Measurements from ENCODE around the gene UIMC1.
A peak's percentile ranks its signal among the peaks of the same experiment; 100 is the strongest.

UIMC1 gene

GRCh38 chr5:177005619-177006264, 837 bp downstream of the UIMC1 start:
- ChIA-PET CTCF (interaction anchor here (0.5 to 1.4 kb wide), 3 partner anchors 23 to 91 kb away, joined by 3 read pairs; no protein-coding TSS in a partner anchor), POLR2A (interaction anchor here (0.5 to 2.4 kb wide), 5 partner anchors 8 to 20 kb away, joined by 3 to 8 read pairs (median 6); partner anchors contain the start of gene ZNF346)
- Histone ChIP-seq H3K9me3 (ENCODE audit: control insufficient read depth, insufficient read depth, low read depth, low read length) (no peaks in the 10 kb centered on the region), H3K36me3 (ENCODE audit: control insufficient read depth in 2 of 2, insufficient read depth in 1 of 2, low read length in 2 of 2) (no peaks in the 10 kb centered on the region; a peak in 1 of 3 replicates), H3K4me1 (ENCODE audit: control insufficient read depth, insufficient read depth, low read length) (peaks cover 14% of the 10 kb centered on the region), H3K4me3 (ENCODE audit: low read depth, low read length) (peak overlapping the region; percentile 66), H3K27ac (ENCODE audit: extremely low read depth, low read depth, low read length) (peak overlapping the region; percentile 83)
- TF ChIP-seq ZNF585B (tag by site-specific recombination; IDR thresholded peaks at IDR 0.05), result no peak
- 0 out of 2 replicates have a peak, but pooled peaks have one; percentile 10 for TF ChIP-seq ZNF184 (tag by site-specific recombination; IDR thresholded peaks at IDR 0.05)
- TF ChIP-seq CTCF (tag by site-specific recombination; IDR thresholded peaks at IDR 0.05), result 0 out of 2 replicates have a peak, but pooled peaks have one; percentile 35
- TF ChIP-seq ZSCAN16 (tag by site-specific recombination; IDR thresholded peaks at IDR 0.05), result 0 out of 2 replicates have a peak, but pooled peaks have one; percentile 44
- peak; percentile 58 for TF ChIP-seq HIC1 (tag by site-specific recombination; IDR thresholded peaks at IDR 0.05)
- no peak for TF ChIP-seq ZNF701 (tag by site-specific recombination; IDR thresholded peaks at IDR 0.05)
- no peak for TF ChIP-seq ZNF510 (tag by site-specific recombination; IDR thresholded peaks at IDR 0.05; ENCODE audit: insufficient replicate concordance)
- no peak for TF ChIP-seq WT1 (tag by site-specific recombination; IDR thresholded peaks at IDR 0.05)
- no peak for TF ChIP-seq REST (tag by site-specific recombination; IDR thresholded peaks at IDR 0.05)
- TF ChIP-seq ZBTB48 (tag by site-specific recombination; IDR thresholded peaks at IDR 0.05), result peak; percentile 60; the same call in 1 of the 2 replicates
- TF ChIP-seq ZNF580 (tag by site-specific recombination; IDR thresholded peaks at IDR 0.05), result no peak
- no peak for TF ChIP-seq ZNF169 (tag by site-specific recombination; IDR thresholded peaks at IDR 0.05)
- no peak for TF ChIP-seq KLF7 (tag by site-specific recombination; IDR thresholded peaks at IDR 0.05; ENCODE audit: borderline replicate concordance)
- no peak for TF ChIP-seq ZNF677 (tag by site-specific recombination; IDR thresholded peaks at IDR 0.05)
- TF ChIP-seq ZNF426 (tag by site-specific recombination; IDR thresholded peaks at IDR 0.05), result no peak
- no peak for TF ChIP-seq ZNF626 (tag by site-specific recombination; IDR thresholded peaks at IDR 0.05)
- no peak for TF ChIP-seq ZNF596 (tag by site-specific recombination; IDR thresholded peaks at IDR 0.05)
- no peak for TF ChIP-seq ZNF221 (tag by site-specific recombination; IDR thresholded peaks at IDR 0.05; ENCODE audit: borderline replicate concordance)
- TF ChIP-seq ZNF768 (tag by site-specific recombination; IDR thresholded peaks at IDR 0.05), result no peak
- no peak for TF ChIP-seq HOXD13 (CRISPR knock-in tag; IDR thresholded peaks at IDR 0.05; ENCODE audit: borderline replicate concordance)
- no peak for TF ChIP-seq BCL6B (tag by site-specific recombination; IDR thresholded peaks at IDR 0.05)
- TF ChIP-seq GLI4 (tag by site-specific recombination; IDR thresholded peaks at IDR 0.05), result no peak
- no peak for TF ChIP-seq ZSCAN30 (tag by site-specific recombination; IDR thresholded peaks at IDR 0.05)
- TF ChIP-seq ZIC2 (tag by site-specific recombination; IDR thresholded peaks at IDR 0.05), result peak; percentile 80
- TF ChIP-seq ZBTB6 (tag by site-specific recombination; IDR thresholded peaks at IDR 0.05), result no peak
- TF ChIP-seq ZNF114 (tag by site-specific recombination; IDR thresholded peaks at IDR 0.05), result no peak
- TF ChIP-seq ZBTB8A (tag by site-specific recombination; IDR thresholded peaks at IDR 0.05), result peak; percentile 76
- no peak for TF ChIP-seq SP7 (tag by site-specific recombination; IDR thresholded peaks at IDR 0.05)

All from HEK293 (cell line).